Mesendoderm (in vitro differentiated cells): ENCODE results near the gene TCF7L2.

ENCODE experiments used
- DNase-seq: peaks from one replicate; pipeline ENCODE4 v3.0.0; 2013
- H2AK5ac ChIP-seq: 2 replicates; pipeline ENCODE4 v1.6.1; 2013; ENCODE audit warnings: low read length, inconsistent platforms
- H2BK120ac ChIP-seq: 2 replicates; pipeline ENCODE4 v1.6.1; 2013; ENCODE audit warnings: low read depth, mild to moderate bottlenecking, low read length, moderate library complexity, mixed read lengths
- H2BK15ac ChIP-seq: replicated peaks from 2 replicates; pipeline ENCODE4 v1.6.1; 2013; ENCODE audit warnings: low read depth, mild to moderate bottlenecking, moderate library complexity
- H2BK5ac ChIP-seq: 2 replicates; pipeline ENCODE4 v1.6.1; 2013; ENCODE audit warnings: low read length, inconsistent platforms
- H3K18ac ChIP-seq: 2 replicates; pipeline ENCODE4 v1.6.1; 2013; ENCODE audit warnings: mild to moderate bottlenecking, low read length, mixed read lengths
- H3K23ac ChIP-seq: one replicate; pipeline ENCODE4 v1.6.1; 2013; ENCODE audit warnings: low read length
- H3K27ac ChIP-seq: 2 replicates; pipeline ENCODE4 v1.5.1; 2013; ENCODE audit warnings: low read depth, mild to moderate bottlenecking, inconsistent platforms, low read length, moderate library complexity
- H3K27me3 ChIP-seq: 2 replicates; pipeline ENCODE4 v1.6.1; 2013; ENCODE audit warnings: low read length, control low read depth, mild to moderate bottlenecking, inconsistent platforms; ENCODE audit not compliant: insufficient read depth, poor library complexity
- H3K36me3 ChIP-seq: 2 replicates; pipeline ENCODE4 v1.6.1; 2013; ENCODE audit warnings: low read length, inconsistent platforms; ENCODE audit not compliant: control insufficient read depth, insufficient read depth
- H3K4ac ChIP-seq: one replicate; pipeline ENCODE4 v1.6.1; 2013; ENCODE audit warnings: low read depth, mild to moderate bottlenecking, low read length, moderate library complexity
- H3K4me1 ChIP-seq: 2 replicates; pipeline ENCODE4 v1.6.1; 2013; ENCODE audit warnings: low read depth, low read length, inconsistent platforms; ENCODE audit not compliant: control insufficient read depth
- H3K4me2 ChIP-seq: 2 replicates; pipeline ENCODE4 v1.6.1; 2013; ENCODE audit warnings: low read length
- H3K4me3 ChIP-seq: 2 replicates; pipeline ENCODE4 v1.5.1; 2013; ENCODE audit warnings: mild to moderate bottlenecking, low read length
- H3K56ac ChIP-seq: one replicate; pipeline ENCODE4 v1.6.1; 2013; ENCODE audit warnings: low read length
- H3K79me1 ChIP-seq: 2 replicates; pipeline ENCODE4 v1.6.1; 2013; ENCODE audit warnings: low read length, inconsistent platforms
- H3K79me2 ChIP-seq: 2 replicates; pipeline ENCODE4 v1.6.1; 2013; ENCODE audit warnings: mild to moderate bottlenecking, low read length; ENCODE audit not compliant: control insufficient read depth, insufficient read depth
- H3K9ac ChIP-seq: 2 replicates; pipeline ENCODE4 v1.6.1; 2013; ENCODE audit warnings: low read length, inconsistent platforms
- H4K5ac ChIP-seq: one replicate; pipeline ENCODE4 v1.6.1; 2013; ENCODE audit warnings: low read length
- H4K8ac ChIP-seq: one replicate; pipeline ENCODE4 v1.6.1; 2013; ENCODE audit warnings: low read depth, mild to moderate bottlenecking, control low read depth, low read length, moderate library complexity
- WGBS: extraction: QIAGEN DNeasy Blood & Tissue Kit; methylation state at CpG from one replicate; pipeline ENCODE4 v1.1.7; 2013; ENCODE audit warnings: low lambda C conversion rate, missing lambda C conversion rate; ENCODE audit not compliant: insufficient coverage; ENCODE audit errors: extremely low coverage; 5-methylcytosine and 5-hydroxymethylcytosine counted together

The TCF7L2 gene

GRCh38 chr10:113133497-113134115 is 183.6 kb downstream of the TCF7L2 start:
- H3K4ac ChIP-seq: peak overlapping the region; percentile 83
- H3K4me1 ChIP-seq: peaks cover 38% of the 10 kb centered on the region
- no peak overlapping the region for H3K4me3 ChIP-seq
- no peak overlapping the region for H3K23ac ChIP-seq
- no peak overlapping the region for H4K8ac ChIP-seq
- H2BK120ac ChIP-seq: no peak overlapping the region
- H3K36me3 ChIP-seq: no peaks in the 10 kb centered on the region
- no peak overlapping the region for H2BK5ac ChIP-seq
- H3K56ac ChIP-seq: peak overlapping the region; percentile 56
- no peak overlapping the region for H3K9ac ChIP-seq
- peak overlapping the region; percentile 31 for H3K27ac ChIP-seq
- no peak overlapping the region for H3K4me2 ChIP-seq
- H3K79me2 ChIP-seq: peaks cover 13% of the 10 kb centered on the region
- peaks cover 19% of the 10 kb centered on the region for H3K79me1 ChIP-seq
- H3K18ac ChIP-seq: peak overlapping the region; percentile 52
- no CpG with 5 or more reads among the region's 10 CpGs for WGBS
- peak; percentile 37 for DNase-seq
- no peaks in the 10 kb centered on the region for H3K27me3 ChIP-seq
- H4K5ac ChIP-seq: no peak overlapping the region
- no peak overlapping the region for H2BK15ac ChIP-seq
- no peak overlapping the region for H2AK5ac ChIP-seq

GRCh38 chr10:113135025-113135424 is 185.0 kb downstream of the TCF7L2 start:
- H3K23ac ChIP-seq: no peak overlapping the region
- peaks cover 39% of the 10 kb centered on the region for H3K4me1 ChIP-seq
- no peak overlapping the region for H2BK120ac ChIP-seq
- no peak overlapping the region for H2AK5ac ChIP-seq
- peaks cover 10% of the 10 kb centered on the region for H3K79me2 ChIP-seq
- H3K36me3 ChIP-seq: no peaks in the 10 kb centered on the region
- peak overlapping the region; percentile 44 for H3K18ac ChIP-seq
- no peak overlapping the region for H3K9ac ChIP-seq
- DNase-seq: no peak
- H2BK15ac ChIP-seq: no peak overlapping the region
- H3K27ac ChIP-seq: no peak overlapping the region
- H3K4me3 ChIP-seq: no peak overlapping the region
- H3K4ac ChIP-seq: no peak overlapping the region
- H3K56ac ChIP-seq: no peak overlapping the region
- H3K27me3 ChIP-seq: no peaks in the 10 kb centered on the region
- no CpG with 5 or more reads among the region's 9 CpGs for WGBS
- peaks cover 20% of the 10 kb centered on the region for H3K79me1 ChIP-seq
- no peak overlapping the region for H3K4me2 ChIP-seq
- H4K8ac ChIP-seq: no peak overlapping the region
- no peak overlapping the region for H4K5ac ChIP-seq
- H2BK5ac ChIP-seq: no peak overlapping the region

GRCh38 chr10:113137941-113138685 is 188.1 kb downstream of the TCF7L2 start:
- no peak overlapping the region for H4K5ac ChIP-seq
- no peak overlapping the region for H3K56ac ChIP-seq
- H2AK5ac ChIP-seq: no peak overlapping the region
- no peak overlapping the region for H4K8ac ChIP-seq
- H3K4me1 ChIP-seq: peaks cover 28% of the 10 kb centered on the region
- H3K9ac ChIP-seq: no peak overlapping the region
- no peak overlapping the region for H2BK15ac ChIP-seq
- H3K27ac ChIP-seq: no peak overlapping the region
- H3K4me2 ChIP-seq: no peak overlapping the region
- H3K79me2 ChIP-seq: peaks cover 10% of the 10 kb centered on the region
- H2BK120ac ChIP-seq: no peak overlapping the region
- no peak for DNase-seq
- H3K36me3 ChIP-seq: peaks cover 2% of the 10 kb centered on the region
- no peak overlapping the region for H3K23ac ChIP-seq
- no peaks in the 10 kb centered on the region for H3K27me3 ChIP-seq
- H3K18ac ChIP-seq: no peak overlapping the region
- no peak overlapping the region for H3K4ac ChIP-seq
- no peak overlapping the region for H2BK5ac ChIP-seq
- H3K4me3 ChIP-seq: no peak overlapping the region
- H3K79me1 ChIP-seq: peaks cover 19% of the 10 kb centered on the region
- WGBS: no CpG with 5 or more reads among the region's 3 CpGs

- H3K79me2 ChIP-seq: peaks cover 10% of the 10 kb centered on the region
- H3K23ac ChIP-seq: no peak overlapping the region
- peaks cover 19% of the 10 kb centered on the region for H3K79me1 ChIP-seq
- no peak overlapping the region for H3K4ac ChIP-seq
- no peak overlapping the region for H3K4me3 ChIP-seq
- no peak overlapping the region for H2BK5ac ChIP-seq
- H3K27me3 ChIP-seq: no peaks in the 10 kb centered on the region
- no peak overlapping the region for H3K18ac ChIP-seq
- H3K27ac ChIP-seq: no peak overlapping the region
- no peak overlapping the region for H4K5ac ChIP-seq
- no peak overlapping the region for H3K4me2 ChIP-seq
- no peak overlapping the region for H3K9ac ChIP-seq
- no peak for DNase-seq
- H3K56ac ChIP-seq: no peak overlapping the region
- no peak overlapping the region for H2BK120ac ChIP-seq
- H4K8ac ChIP-seq: no peak overlapping the region
- no peak overlapping the region for H2BK15ac ChIP-seq
- H3K4me1 ChIP-seq: peaks cover 19% of the 10 kb centered on the region
- no CpG with 5 or more reads among the region's 4 CpGs for WGBS
- H3K36me3 ChIP-seq: peaks cover 2% of the 10 kb centered on the region
- no peak overlapping the region for H2AK5ac ChIP-seq
Observed at GRCh38 chr10:113138937-113139585, 189.0 kb downstream of the TCF7L2 start.

GRCh38 chr10:113139699-113140098 is 189.7 kb downstream of the TCF7L2 start:
- H3K4ac ChIP-seq: no peak overlapping the region
- no peak overlapping the region for H3K18ac ChIP-seq
- no peaks in the 10 kb centered on the region for H3K27me3 ChIP-seq
- H4K8ac ChIP-seq: no peak overlapping the region
- no peak overlapping the region for H2BK15ac ChIP-seq
- no peak overlapping the region for H3K9ac ChIP-seq
- H3K4me3 ChIP-seq: no peak overlapping the region
- peaks cover 10% of the 10 kb centered on the region for H3K79me2 ChIP-seq
- H3K79me1 ChIP-seq: peaks cover 19% of the 10 kb centered on the region
- no peak overlapping the region for H3K27ac ChIP-seq
- no CpG with 5 or more reads among the region's 2 CpGs for WGBS
- no peak overlapping the region for H2AK5ac ChIP-seq
- peaks cover 19% of the 10 kb centered on the region for H3K4me1 ChIP-seq
- H3K4me2 ChIP-seq: no peak overlapping the region
- H3K23ac ChIP-seq: no peak overlapping the region
- H3K56ac ChIP-seq: no peak overlapping the region
- peak; percentile 44 for DNase-seq
- H2BK5ac ChIP-seq: no peak overlapping the region
- peaks cover 2% of the 10 kb centered on the region for H3K36me3 ChIP-seq
- no peak overlapping the region for H4K5ac ChIP-seq
- H2BK120ac ChIP-seq: no peak overlapping the region
